HG02938 (cell line): ENCODE results near the gene COL4A6.
"Not testable (repeated sequence)": the region's sequence is repeated elsewhere in the genome, so short reads cannot be mapped to it uniquely, and the experiment has no call there.

Source experiments
- ATAC-seq: cut with Tn5 transposase; IDR thresholded peaks from one replicate; pipeline ENCODE4 v1.9.1; 2021; ENCODE audit warnings: mild to moderate bottlenecking, moderate library complexity; ENCODE audit not compliant: unreplicated experiment

The COL4A6 gene

DNA sequence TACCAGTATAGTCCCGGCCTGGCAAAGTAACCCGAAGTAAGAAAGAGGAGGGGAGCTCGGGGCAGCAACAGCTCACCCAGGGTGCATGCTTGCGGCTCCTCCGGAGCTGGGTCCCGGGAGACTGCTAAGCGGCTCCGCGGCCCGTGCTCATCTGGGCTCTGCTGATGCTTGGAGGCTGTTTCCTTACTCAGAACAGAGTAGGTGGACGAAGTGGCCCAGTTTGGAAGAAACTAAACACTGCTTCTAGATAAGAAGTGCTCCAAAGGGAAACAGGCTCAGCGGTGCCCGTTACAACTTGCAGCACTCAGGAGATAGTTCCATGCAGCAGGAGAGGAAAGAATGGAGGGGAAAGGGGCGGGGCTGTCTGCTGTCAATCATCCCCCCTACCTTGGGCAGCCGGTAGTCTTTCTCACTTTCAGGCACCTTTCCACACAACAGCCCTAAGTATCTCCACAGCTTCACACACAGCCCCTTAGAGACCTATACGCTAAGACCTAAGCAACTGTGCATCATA is at the start of gene COL4A6:
Gene COL4A6 (minus strand): TSS at position 313 of the 514 bp plus-strand sequence. CDS start 226 bp downstream, at position 87.
- no peak for ATAC-seq

GRCh38 chrX:108485960-108486359 is 47.7 kb upstream of the COL4A6 start:
- no peak for ATAC-seq

GRCh38 chrX:108484251-108484650 is 46.0 kb upstream of the COL4A6 start:
- ATAC-seq, result no peak

GRCh38 chrX:108481528-108481927 is 43.3 kb upstream of the COL4A6 start:
- ATAC-seq, result not testable (repeated sequence)

- no peak for ATAC-seq
Observed at GRCh38 chrX:108473979-108474378, 35.8 kb upstream of the COL4A6 start.

- no peak for ATAC-seq
Observed at GRCh38 chrX:108468486-108468885, 30.3 kb upstream of the COL4A6 start.

GRCh38 chrX:108464604-108465003 is 26.4 kb upstream of the COL4A6 start:
- ATAC-seq, result no peak

DNA sequence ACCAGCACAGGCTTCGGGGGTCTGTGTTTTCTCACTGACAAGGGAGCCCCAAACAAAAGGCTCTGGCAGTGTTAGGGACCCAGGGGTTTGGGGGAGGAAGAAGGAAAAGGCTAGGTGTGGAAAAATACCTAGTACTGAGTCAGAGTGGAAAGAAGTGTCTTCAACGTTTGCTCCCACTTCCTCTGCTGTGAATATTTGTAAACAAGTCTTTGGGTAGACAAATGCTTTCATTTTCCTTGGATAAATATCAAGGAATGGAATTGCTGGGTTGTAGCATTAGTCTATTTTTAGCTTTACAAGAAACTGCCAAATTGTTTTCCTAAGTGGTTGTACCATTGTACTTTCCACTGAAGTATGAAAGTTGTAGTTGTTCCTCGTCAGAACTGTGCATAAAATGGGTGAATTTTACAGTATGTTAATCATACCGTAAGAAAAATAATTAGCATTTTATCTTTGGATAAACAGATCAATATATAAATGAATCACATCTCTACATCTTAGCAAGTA is 18.8 kb upstream of the COL4A6 start:
- no peak for ATAC-seq

- no peak for ATAC-seq
Observed at GRCh38 chrX:108453841-108454240, 15.6 kb upstream of the COL4A6 start.

DNA sequence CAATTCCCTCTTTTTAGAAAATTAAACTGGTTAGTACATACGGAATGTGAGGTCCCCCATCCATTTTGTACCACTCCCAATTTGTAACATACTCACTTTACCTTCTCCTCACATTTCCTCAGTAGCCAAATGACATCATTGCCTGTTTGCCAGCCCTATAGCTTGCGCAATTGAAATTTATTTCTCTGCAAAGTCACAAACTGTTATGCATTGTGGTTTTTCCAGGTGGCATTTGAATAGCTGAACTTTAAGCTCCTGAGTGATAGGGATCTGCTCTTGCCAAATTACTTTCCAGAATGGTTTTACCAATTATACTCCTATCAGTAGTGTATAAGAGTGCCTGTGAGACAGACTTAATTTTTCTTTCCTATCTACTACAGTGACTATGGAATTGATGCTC is 9.1 kb upstream of the COL4A6 start:
- ATAC-seq, result no peak

DNA sequence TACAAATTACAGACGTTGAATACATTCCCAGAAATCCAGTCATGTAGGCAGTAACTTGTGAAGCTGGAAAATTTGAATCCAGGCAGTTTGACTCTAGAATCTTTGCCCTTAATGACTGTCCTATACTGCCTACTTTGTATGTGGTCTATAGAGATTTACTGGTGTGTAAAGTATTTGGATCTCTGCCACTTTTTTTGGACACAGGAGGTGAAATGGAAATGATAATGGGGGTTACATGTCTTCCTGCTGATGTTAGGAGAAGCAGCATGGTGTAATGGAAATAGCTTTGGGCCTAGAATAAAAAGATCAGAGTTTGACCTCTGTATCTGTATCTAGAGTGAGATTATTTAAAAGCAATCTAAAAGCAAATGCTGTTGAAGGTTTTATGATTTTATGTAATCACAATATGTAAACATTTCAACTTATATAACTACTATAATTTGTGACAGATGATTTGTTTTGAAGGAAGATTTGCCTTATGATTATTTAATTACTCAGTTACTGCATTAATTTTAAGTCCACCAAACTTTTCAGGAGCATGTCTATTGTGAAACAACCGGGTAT is 4.8 kb upstream of the COL4A6 start:
- no peak for ATAC-seq

- no peak for ATAC-seq
Observed at GRCh38 chrX:108439961-108440696, 1.9 kb upstream of the COL4A6 start.

- no peak for ATAC-seq
Observed at GRCh38 chrX:108439426-108439942, 1.3 kb upstream of the COL4A6 start, which contains the start of gene COL4A5. Gene COL4A5 (plus strand): TSS chrX:108439838. CDS start chrX:108440126, 288 bp downstream.

DNA sequence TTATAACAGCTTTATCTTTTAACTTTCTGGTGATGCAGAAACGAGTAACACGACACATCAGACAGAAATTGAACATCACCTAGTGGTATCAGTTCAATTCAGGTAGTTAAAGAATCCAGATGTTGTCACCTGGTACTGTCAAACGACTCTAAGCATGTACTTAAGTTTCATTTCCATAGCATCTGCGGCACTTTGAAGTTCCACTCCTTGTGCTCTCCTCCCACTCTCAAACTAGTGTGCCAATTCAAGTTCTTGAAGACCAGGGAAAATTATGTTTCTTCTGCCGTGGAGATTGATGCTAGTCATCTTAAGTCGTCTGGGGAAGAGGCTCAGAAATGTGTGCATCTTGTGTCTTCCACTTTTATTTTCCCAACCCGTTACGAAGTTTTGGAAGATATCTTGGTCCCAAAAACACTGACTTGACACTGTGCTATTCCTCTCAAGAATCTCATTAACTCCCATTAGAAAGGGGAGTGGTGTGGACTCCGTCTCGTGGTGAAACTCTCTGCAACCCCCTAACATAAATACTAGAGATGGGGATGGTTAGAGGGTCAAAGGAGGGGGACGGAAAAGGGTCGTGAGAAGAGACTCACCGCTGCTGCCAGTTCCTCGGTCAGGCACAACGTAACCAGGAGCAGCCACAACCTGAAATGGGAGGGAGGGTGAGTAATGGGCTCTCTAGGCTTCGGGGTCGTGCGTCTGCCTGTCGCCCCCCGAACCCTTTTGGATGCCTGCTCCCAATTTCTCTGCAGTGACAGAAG is 693 bp downstream of the COL4A6 start:
- no peak for ATAC-seq

DNA sequence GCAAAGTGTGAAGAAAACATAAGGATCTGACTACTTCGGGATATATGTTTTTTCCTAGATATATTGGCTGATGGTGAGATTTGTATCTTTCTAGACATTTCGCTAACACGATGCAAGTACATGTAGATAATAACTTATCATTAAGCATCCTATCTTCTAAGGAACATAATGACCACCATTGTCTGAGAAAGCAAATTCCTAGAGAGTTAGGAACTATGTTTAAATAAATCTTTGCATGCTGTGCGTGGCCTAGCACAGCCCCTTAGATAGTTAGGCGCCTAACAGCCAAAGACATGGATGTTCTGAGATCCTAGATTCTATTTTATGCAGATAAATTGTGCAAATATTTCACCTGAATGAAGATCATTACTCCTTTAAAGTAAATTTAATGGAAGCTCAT is 3.0 kb downstream of the COL4A6 start:
- ATAC-seq, result no peak

DNA sequence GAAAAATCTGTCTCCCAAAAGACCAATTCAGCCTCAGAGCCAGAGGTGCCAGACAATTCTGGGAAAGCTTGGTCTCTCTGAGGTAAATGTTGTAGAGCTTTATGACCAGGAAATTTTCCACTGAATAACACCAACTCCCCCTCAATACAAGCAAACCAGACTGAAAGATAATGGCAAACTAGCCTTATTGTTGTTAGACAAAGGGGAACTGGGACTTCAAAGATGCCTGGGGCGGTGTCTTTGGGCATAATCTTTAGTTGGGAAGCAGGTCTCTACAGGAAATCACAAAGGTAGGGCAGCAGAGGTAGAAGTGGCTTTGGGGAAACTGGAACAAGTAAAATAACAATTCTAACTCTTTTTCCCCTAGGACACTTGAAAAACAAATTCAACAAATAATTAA is 12.0 kb downstream of the COL4A6 start:
- no peak for ATAC-seq

DNA sequence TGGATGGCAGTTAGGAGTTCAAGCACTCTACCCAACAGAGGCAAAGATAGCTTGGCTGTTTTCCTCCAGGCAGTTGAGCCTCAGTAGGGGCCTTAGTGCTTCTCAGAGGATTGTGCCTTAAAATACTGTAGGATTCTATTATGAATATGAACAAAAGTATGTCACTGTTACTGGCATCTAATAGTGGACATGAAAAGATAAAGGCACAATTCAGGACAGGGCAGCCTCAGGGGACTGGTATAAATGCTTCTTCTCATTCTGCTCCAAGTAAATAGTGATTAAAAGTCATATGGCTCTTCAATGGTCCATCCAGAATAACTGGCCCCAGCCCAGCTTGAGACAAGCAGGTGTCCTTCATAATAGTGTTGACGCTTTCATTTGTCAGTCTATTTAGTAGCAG is 17.7 kb downstream of the COL4A6 start:
- no peak for ATAC-seq

- no peak for ATAC-seq
Observed at GRCh38 chrX:108419401-108419800, 18.8 kb downstream of the COL4A6 start.

GRCh38 chrX:108417257-108417656 is 21.0 kb downstream of the COL4A6 start:
- ATAC-seq, result peak; percentile 78

DNA sequence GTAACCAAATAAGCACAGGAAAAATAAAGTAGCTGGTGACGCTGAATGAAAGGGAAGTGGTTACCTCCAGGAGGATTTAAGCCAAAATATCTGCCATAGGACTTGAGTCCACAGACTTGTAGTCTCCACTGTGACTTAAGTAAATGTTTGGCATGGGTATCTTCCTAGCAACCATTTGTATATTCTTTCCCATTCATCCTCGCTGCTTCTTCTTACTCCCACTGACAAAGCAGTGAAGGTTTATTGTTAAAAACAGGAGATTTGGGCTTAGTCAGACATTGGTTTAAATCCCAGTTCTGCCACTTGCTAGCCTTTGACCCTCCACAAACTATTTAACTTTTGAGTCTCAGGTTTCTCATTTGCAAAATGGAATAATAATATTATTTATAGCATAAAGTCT is 22.3 kb downstream of the COL4A6 start:
- ATAC-seq, result no peak

DNA sequence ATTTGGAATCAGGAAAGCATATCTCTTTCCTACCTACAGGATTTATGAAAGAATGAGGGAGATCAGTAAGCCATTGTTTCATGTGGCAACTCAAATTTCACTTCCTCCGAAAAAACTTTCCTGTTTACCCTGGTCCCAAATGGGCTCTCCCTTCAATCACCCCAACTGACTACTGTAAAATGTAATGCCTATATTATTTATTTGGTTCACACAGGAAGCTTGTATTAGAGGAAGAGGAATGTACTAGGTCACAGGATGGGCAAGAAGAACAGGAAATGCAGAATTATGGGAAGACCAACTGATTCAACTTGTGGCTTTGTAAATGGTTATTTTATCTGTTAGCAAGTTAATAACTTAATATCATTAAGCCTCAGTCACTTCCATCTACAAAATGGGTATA is 23.1 kb downstream of the COL4A6 start:
- no peak for ATAC-seq
